ENCODE data around the gene HM13.

- TF ChIP-seq CTCF (IDR thresholded peaks at IDR 0.05) = no peak
- TF ChIP-seq POLR2A (IDR thresholded peaks at IDR 0.05) = no peak
Observed at GRCh38 chr20:31505903-31506302, 8.3 kb upstream of the HM13 start.

Measured in testis (tissue), 2 donors.